CD4-positive, alpha-beta T cell treated with Interleukin-17A for 1 hour (primary cell): ENCODE measurements around the gene FAXDC2.

Experiments
- DNase-seq: peaks from one replicate; pipeline ENCODE4 v3.0.0-alpha.2; 2020

FAXDC2 gene

GRCh38 chr5:154793599-154794524 is 56.5 kb downstream of the FAXDC2 start:
- DNase-seq: no peak

- DNase-seq: no peak
These were observed 58.9 kb downstream of the FAXDC2 start for GRCh38 chr5:154791535-154791934.

GRCh38 chr5:154788212-154788611 is 62.2 kb downstream of the FAXDC2 start:
- DNase-seq: no peak

GRCh38 chr5:154786414-154786813 is 64.0 kb downstream of the FAXDC2 start:
- no peak for DNase-seq

- DNase-seq: no peak
These were observed 65.5 kb downstream of the FAXDC2 start for GRCh38 chr5:154784856-154785255.

- DNase-seq: no peak
These were observed 66.5 kb downstream of the FAXDC2 start for GRCh38 chr5:154783774-154784460.

GRCh38 chr5:154782812-154783592 is 67.4 kb downstream of the FAXDC2 start:
- no peak for DNase-seq

- no peak for DNase-seq
These were observed 68.1 kb downstream of the FAXDC2 start for GRCh38 chr5:154782326-154782725.

- DNase-seq: no peak
These were observed 70.3 kb downstream of the FAXDC2 start for GRCh38 chr5:154780128-154780527.

GRCh38 chr5:154779105-154779504 is 71.3 kb downstream of the FAXDC2 start:
- DNase-seq: no peak

GRCh38 chr5:154778534-154778933 is 71.9 kb downstream of the FAXDC2 start:
- no peak for DNase-seq

- DNase-seq: no peak
These were observed 74.2 kb downstream of the FAXDC2 start for GRCh38 chr5:154776167-154776566.

- no peak for DNase-seq
These were observed 77.1 kb downstream of the FAXDC2 start for GRCh38 chr5:154773326-154773725.

GRCh38 chr5:154771383-154771901 is 79.0 kb downstream of the FAXDC2 start:
- no peak for DNase-seq

- DNase-seq: no peak
These were observed 80.3 kb downstream of the FAXDC2 start for GRCh38 chr5:154770111-154770510.
